IMR-90 (cell line): ENCODE data around the gene PINLYP. TPM values are rescaled to one million over a fixed set of nuclear protein-coding genes. Genes with fewer than 3 reads are reported as not detected.

Experiments
- ATAC-seq: fragments of 200-7000 bp; cut with Tn5 transposase; 2 replicates; pipeline ENCODE4 v1.9.1; 2020; ENCODE audit warnings: low read depth, mild to moderate bottlenecking, moderate library complexity
- BruUV-seq: library from RNA; stranded (reverse); fragments of 400-500 nt; replicated peaks from 2 replicates; lab custom pipeline; 2021; lab: Mats Ljungman, UMichigan
- CTCF ChIA-PET: fragments of 300-600 bp; formaldehyde crosslinking; extraction: SDS; loops from one replicate; lab custom pipeline; 2021; ENCODE audit warnings: antibody characterized with exemption; lab: Yijun Ruan, JAX
- POLR2A ChIA-PET: fragments of 300-600 bp; sonication (Branson Sonifier 250); formaldehyde crosslinking; loops from one replicate; lab custom pipeline; 2022; ENCODE audit warnings: antibody characterized with exemption; ENCODE audit not compliant: unreplicated experiment; lab: Charles Lee
- DNase-seq: peaks from one replicate; pipeline ENCODE4 v3.0.0; 2013
- H2AFZ ChIP-seq: replicated peaks from 2 replicates; pipeline ENCODE3; 2013; ENCODE audit warnings: low read length, mild to moderate bottlenecking; ENCODE audit not compliant: poor library complexity
- H2AK5ac ChIP-seq: 2 replicates; pipeline ENCODE4 v1.6.1; 2013; ENCODE audit warnings: low read depth, low read length, inconsistent platforms
- H2AK9ac ChIP-seq: replicated peaks from 2 replicates; pipeline ENCODE3; 2013; ENCODE audit warnings: mild to moderate bottlenecking, low read depth, low read length, moderate library complexity; ENCODE audit not compliant: poor library complexity
- H2BK120ac ChIP-seq: 2 replicates; pipeline ENCODE4 v1.6.1; 2013; ENCODE audit warnings: low read depth, low read length, inconsistent platforms
- H2BK15ac ChIP-seq: 3 replicates; pipeline ENCODE4 v1.6.1; 2013; ENCODE audit warnings: low read depth, low read length, inconsistent platforms
- H2BK20ac ChIP-seq: 2 replicates; pipeline ENCODE4 v1.6.1; 2013; ENCODE audit warnings: low read depth, mild to moderate bottlenecking, inconsistent platforms, low read length, moderate library complexity
- H2BK5ac ChIP-seq: 2 replicates; pipeline ENCODE4 v1.6.1; 2013; ENCODE audit warnings: mild to moderate bottlenecking, low read depth, low read length, inconsistent platforms; ENCODE audit not compliant: poor library complexity, severe bottlenecking
- H3K14ac ChIP-seq: replicated peaks from 2 replicates; pipeline ENCODE4 v1.6.1; 2013; ENCODE audit warnings: low read depth, low read length, inconsistent platforms
- H3K18ac ChIP-seq: 2 replicates; pipeline ENCODE4 v1.6.1; 2013; ENCODE audit warnings: low read depth, low read length, control low read depth
- H3K23ac ChIP-seq: 2 replicates; pipeline ENCODE4 v1.6.1; 2013; ENCODE audit warnings: low read depth, low read length, inconsistent platforms
- H3K27ac ChIP-seq: 2 replicates; pipeline ENCODE4 v1.5.1; 2013; ENCODE audit warnings: mild to moderate bottlenecking, control low read depth, low read length; ENCODE audit not compliant: insufficient read depth
- H3K27me3 ChIP-seq: 2 replicates; pipeline ENCODE4 v1.6.1; 2013; ENCODE audit warnings: low read length; ENCODE audit not compliant: control insufficient read depth, insufficient read depth
- H3K36me3 ChIP-seq: 2 replicates; pipeline ENCODE4 v1.6.1; 2013; ENCODE audit warnings: low read length, mixed read lengths; ENCODE audit not compliant: control insufficient read depth, insufficient read depth
- H3K4ac ChIP-seq: 2 replicates; pipeline ENCODE4 v1.6.1; 2013; ENCODE audit warnings: low read depth, low read length, inconsistent platforms
- H3K4me1 ChIP-seq: 2 replicates; pipeline ENCODE4 v1.6.1; 2013; ENCODE audit warnings: low read length, mixed read lengths; ENCODE audit not compliant: control insufficient read depth, insufficient read depth
- H3K4me2 ChIP-seq: 2 replicates; pipeline ENCODE4 v1.6.1; 2013; ENCODE audit warnings: low read depth, mild to moderate bottlenecking, control low read depth, low read length, moderate library complexity
- H3K4me3 ChIP-seq: 2 replicates; pipeline ENCODE4 v1.5.1; 2013; ENCODE audit warnings: low read depth, mild to moderate bottlenecking, control low read depth, low read length, moderate library complexity; ENCODE audit not compliant: insufficient read depth
- H3K56ac ChIP-seq: 2 replicates; pipeline ENCODE4 v1.6.1; 2013; ENCODE audit warnings: low read length, inconsistent platforms; ENCODE audit not compliant: insufficient read depth; ENCODE audit errors: extremely low read depth
- H3K79me1 ChIP-seq, 2 experiments: 2 replicates each; pipeline ENCODE4 v1.6.1; 2013; ENCODE audit warnings: low read length in 2 of 2, inconsistent platforms in 1 of 2, low read depth in 1 of 2
- H3K9ac ChIP-seq: 2 replicates; pipeline ENCODE4 v1.6.1; 2013; ENCODE audit warnings: low read depth, low read length, control low read depth
- H3K9me1 ChIP-seq: 2 replicates; pipeline ENCODE4 v1.6.1; 2013; ENCODE audit warnings: low read length, inconsistent platforms; ENCODE audit not compliant: insufficient read depth
- H3K9me3 ChIP-seq: 2 replicates; pipeline ENCODE4 v1.6.1; 2013; ENCODE audit warnings: low read length; ENCODE audit not compliant: control insufficient read depth, insufficient read depth
- H4K20me1 ChIP-seq: 2 replicates; pipeline ENCODE4 v1.6.1; 2013; ENCODE audit warnings: low read length, inconsistent platforms; ENCODE audit not compliant: insufficient read depth
- H4K5ac ChIP-seq: 2 replicates; pipeline ENCODE4 v1.6.1; 2013; ENCODE audit warnings: mild to moderate bottlenecking, low read depth, low read length, control low read depth
- H4K8ac ChIP-seq, 2 experiments: 2 replicates each; pipeline ENCODE4 v1.6.1; 2013; ENCODE audit warnings: low read depth in 2 of 2, low read length in 2 of 2, control low read depth in 1 of 2, inconsistent platforms in 1 of 2
- H4K91ac ChIP-seq: 2 replicates; pipeline ENCODE4 v1.6.1; 2013; ENCODE audit warnings: low read depth, low read length, inconsistent platforms; ENCODE audit not compliant: insufficient read depth
- CHD1 ChIP-seq: IDR thresholded peaks from 2 replicates; pipeline ENCODE4 v1.6.1; 2012; ENCODE audit warnings: low read depth, low read length, improper control_type of control experiment
- MAFK ChIP-seq: IDR thresholded peaks from 2 replicates; pipeline ENCODE4 v1.6.1; 2012; ENCODE audit warnings: low read depth, low read length, improper control_type of control experiment
- NFE2L2 ChIP-seq: fragments of 150-350 bp; IDR thresholded peaks from 2 replicates; pipeline ENCODE4 v1.6.1; 2016; ENCODE audit warnings: low read depth, mild to moderate bottlenecking, low read length
- POLR2A ChIP-seq: IDR thresholded peaks from 2 replicates; pipeline ENCODE4 v1.6.1; 2012; ENCODE audit warnings: mild to moderate bottlenecking, low read depth, low read length
- RCOR1 ChIP-seq: IDR thresholded peaks from 2 replicates; pipeline ENCODE4 v1.6.1; 2012; ENCODE audit warnings: mild to moderate bottlenecking, low read length, improper control_type of control experiment; ENCODE audit not compliant: insufficient replicate concordance
- SMC3 ChIP-seq: fragments of 150-350 bp; IDR thresholded peaks from 2 replicates; pipeline ENCODE4 v1.6.1; 2016; ENCODE audit warnings: low read depth, mild to moderate bottlenecking, antibody characterized with exemption, low read length, moderate library complexity
- WGBS, 2 experiments: methylation state at CpG; one replicate each; pipeline versions ENCODE4 v1.1.5 to v1.1.7; 2013; ENCODE audit warnings: missing lambda C conversion rate in 2 of 2; ENCODE audit not compliant: insufficient read length in 1 of 2; ENCODE audit errors: extremely low coverage in 2 of 2; 5-methylcytosine and 5-hydroxymethylcytosine counted together
- dilution Hi-C: fragments of 300-500 bp; cut with HindIII; formaldehyde crosslinking; loops from one replicate; pipeline ENCODE4 v1.14.3; 2018; ENCODE audit warnings: low sequenced_read_pairs; ENCODE audit not compliant: unreplicated experiment
- in situ Hi-C: fragments of 300-500 bp; cut with MboI; formaldehyde crosslinking; loops from 3 replicates; pipeline ENCODE4 v1.14.3; 2019; ENCODE audit warnings: low sequenced_read_pairs, inconsistent platforms, mixed read lengths
- intact Hi-C: fragments of 100-400 bp; cut with micrococcal nuclease; formaldehyde crosslinking; loops from 2 replicates; pipeline ENCODE4 v1.10.0; 2022
- polyA plus RNA-seq, 3 experiments: library from polyadenylated mRNA; depleted of rRNA; stranded (reverse); fragments of >200 nt; gene quantifications; 2 replicates each; pipeline ENCODE4 v1.2.3, GENCODE V29; 2012; ENCODE audit warnings: low replicate concordance in 1 of 3
- total RNA-seq: library from RNA; depleted of rRNA; stranded (reverse); fragments of >200 nt; gene quantifications from 2 replicates; pipeline ENCODE4 v1.2.3, GENCODE V29; 2012

The PINLYP gene
- total and polyA plus RNA-seq, 2 of the 4 experiments (the other 2 are of a cell fraction), result 0.54 to 1.4 TPM

- Histone ChIP-seq H2BK5ac (no peak overlapping the region), H3K4me1 (no peaks in the 10 kb centered on the region), H3K36me3 (peaks cover 15% of the 10 kb centered on the region), H3K4me3 (no peak overlapping the region), H3K9me3 (no peaks in the 10 kb centered on the region), H2AK5ac (no peak overlapping the region), H3K4me2 (no peak overlapping the region), H3K14ac (no peak overlapping the region), H3K27ac (no peak overlapping the region), H2BK15ac (no peak overlapping the region), H2AFZ (no peak overlapping the region), H4K5ac (no peak overlapping the region), H4K8ac (no peak overlapping the region), H3K56ac (no peak overlapping the region), H3K9me1 (peaks cover 9% of the 10 kb centered on the region), H3K23ac (no peak overlapping the region), H3K9ac (no peak overlapping the region), H3K18ac (no peak overlapping the region), H4K20me1 (peaks cover 15% of the 10 kb centered on the region), H3K79me1 (peaks cover 15 to 35% of the 10 kb centered on the region in 2 experiments), H2AK9ac (no peak overlapping the region), H3K4ac (no peak overlapping the region), H2BK120ac (no peak overlapping the region), H2BK20ac (no peak overlapping the region), H4K91ac (no peak overlapping the region), H3K27me3 (no peaks in the 10 kb centered on the region)
- BruUV-seq, result no TSS peak
- TF ChIP-seq SMC3 (no peak), RCOR1 (no peak), NFE2L2 (no peak), CHD1 (no peak), POLR2A (no peak), MAFK (no peak)
- no CpG with 5 or more reads among the region's 7 CpGs for WGBS, 2 experiments
- dilution Hi-C loops (no loop called here), intact Hi-C loops (no loop called here), in situ Hi-C loops (no loop called here)
- ATAC-seq (no peak), DNase-seq (no peak)
- ChIA-PET CTCF (no interaction called here), POLR2A (interaction anchor here (0.5 kb wide), 1 partner anchor 69 kb away, joined by 3 read pairs; no protein-coding TSS in a partner anchor)
These were observed 30.4 kb downstream of the PINLYP start for GRCh38 chr19:43605875-43606568.
